ENCODE measurements around the gene SPATA18. TPM values are rescaled to one million over a fixed set of nuclear protein-coding genes. Genes with fewer than 3 reads are reported as not detected.

Gene SPATA18
- total RNA-seq, 2 donors from 2014 or later, result 1.4 to 3.3 TPM

DNA sequence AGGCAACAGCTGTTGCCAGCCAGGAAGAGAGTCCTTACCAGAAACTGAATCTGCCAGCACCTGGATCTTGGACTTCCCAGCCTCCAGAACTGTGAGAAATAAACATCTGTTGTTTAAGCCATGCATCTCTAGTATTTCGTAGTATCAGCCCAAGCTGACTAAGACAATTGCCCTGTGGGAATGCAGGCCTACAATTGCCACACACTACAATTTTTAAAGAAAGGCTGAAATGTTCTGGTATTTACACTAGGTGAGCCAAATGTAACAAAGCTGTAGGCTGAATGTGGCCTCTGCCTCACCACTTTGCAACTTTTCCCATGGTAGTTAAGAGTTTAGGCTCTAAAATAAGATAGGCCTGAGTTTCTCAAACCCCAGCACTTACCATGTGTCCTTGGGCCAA is 59.1 kb downstream of the SPATA18 start:
- no peak for DNase-seq
- Histone ChIP-seq H3K36me3 (ENCODE audit: control insufficient read depth, insufficient read depth, low read length) (no peaks in the 10 kb centered on the region), H3K9me3 (ENCODE audit: control insufficient read depth, low read length) (no peaks in the 10 kb centered on the region), H3K27ac (ENCODE audit: low read depth, low read length) (no peak overlapping the region), H3K9ac (ENCODE audit: extremely low read depth, low read length, poor library complexity, severe bottlenecking) (no peak overlapping the region), H3K4me1 (ENCODE audit: control insufficient read depth, insufficient read depth, low read length) (no peaks in the 10 kb centered on the region), H3K27me3 (ENCODE audit: control insufficient read depth, insufficient read depth, low read length, poor library complexity, severe bottlenecking) (no peaks in the 10 kb centered on the region), H3K4me3 (ENCODE audit: low read length) (no peak overlapping the region)
- 100% methylated on average over 1 of the region's 1 CpG for WGBS, 2 experiments (ENCODE audit: insufficient coverage in 1 of 2, insufficient read length in 1 of 2)
- no peaks in the 10 kb centered on the region for H3K4me1 Mint-ChIP-seq
- H3K9me3 Mint-ChIP-seq, result no peaks in the 10 kb centered on the region
- H3K36me3 Mint-ChIP-seq (ENCODE audit: low read depth), result no peaks in the 10 kb centered on the region
- no peak overlapping the region for H3K27ac Mint-ChIP-seq
- no peaks in the 10 kb centered on the region for H3K27me3 Mint-ChIP-seq (ENCODE audit: insufficient read depth)
- TF ChIP-seq, protein P1, sequence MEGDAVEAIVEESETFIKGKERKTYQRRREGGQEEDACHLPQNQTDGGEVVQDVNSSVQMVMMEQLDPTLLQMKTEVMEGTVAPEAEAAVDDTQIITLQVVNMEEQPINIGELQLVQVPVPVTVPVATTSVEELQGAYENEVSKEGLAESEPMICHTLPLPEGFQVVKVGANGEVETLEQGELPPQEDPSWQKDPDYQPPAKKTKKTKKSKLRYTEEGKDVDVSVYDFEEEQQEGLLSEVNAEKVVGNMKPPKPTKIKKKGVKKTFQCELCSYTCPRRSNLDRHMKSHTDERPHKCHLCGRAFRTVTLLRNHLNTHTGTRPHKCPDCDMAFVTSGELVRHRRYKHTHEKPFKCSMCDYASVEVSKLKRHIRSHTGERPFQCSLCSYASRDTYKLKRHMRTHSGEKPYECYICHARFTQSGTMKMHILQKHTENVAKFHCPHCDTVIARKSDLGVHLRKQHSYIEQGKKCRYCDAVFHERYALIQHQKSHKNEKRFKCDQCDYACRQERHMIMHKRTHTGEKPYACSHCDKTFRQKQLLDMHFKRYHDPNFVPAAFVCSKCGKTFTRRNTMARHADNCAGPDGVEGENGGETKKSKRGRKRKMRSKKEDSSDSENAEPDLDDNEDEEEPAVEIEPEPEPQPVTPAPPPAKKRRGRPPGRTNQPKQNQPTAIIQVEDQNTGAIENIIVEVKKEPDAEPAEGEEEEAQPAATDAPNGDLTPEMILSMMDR (conservative IDR thresholded peaks at IDR 0.05), result no peak
- no peak overlapping the region for H3K4me3 Mint-ChIP-seq

DNA sequence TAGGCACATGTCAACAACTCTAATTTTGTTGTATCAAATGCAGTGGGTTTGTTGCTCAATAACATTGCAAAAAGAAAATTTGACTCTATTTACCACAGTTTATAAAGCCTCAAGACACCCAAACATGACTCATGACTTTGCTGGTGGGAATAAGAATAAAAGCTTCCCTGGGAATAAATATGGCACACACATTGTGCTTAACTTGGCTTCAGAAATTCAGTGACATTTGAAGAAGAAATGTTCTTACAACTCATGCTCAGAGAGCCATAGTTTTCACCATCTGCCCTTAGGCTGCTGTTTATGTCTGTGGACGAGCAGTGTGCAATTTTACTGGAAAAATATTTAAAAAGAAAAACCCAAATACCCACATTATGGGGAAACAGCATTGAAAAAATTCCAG is 60.9 kb downstream of the SPATA18 start:
- no peaks in the 10 kb centered on the region for H3K36me3 ChIP-seq (ENCODE audit: control insufficient read depth, insufficient read depth, low read length)
- no peaks in the 10 kb centered on the region for H3K9me3 ChIP-seq (ENCODE audit: control insufficient read depth, low read length)
- H3K4me3 ChIP-seq (ENCODE audit: low read length), result no peak overlapping the region
- H3K27me3 ChIP-seq (ENCODE audit: control insufficient read depth, insufficient read depth, low read length, poor library complexity, severe bottlenecking), result no peaks in the 10 kb centered on the region
- WGBS, 2 experiments (ENCODE audit: insufficient coverage in 1 of 2, insufficient read length in 1 of 2), result 60 to 78% methylated on average over 1 of the region's 1 CpG
- H3K4me3 Mint-ChIP-seq, result no peak overlapping the region
- no peak overlapping the region for H3K27ac Mint-ChIP-seq
- no peaks in the 10 kb centered on the region for H3K27me3 Mint-ChIP-seq (ENCODE audit: insufficient read depth)
- DNase-seq, result no peak
- H3K27ac ChIP-seq (ENCODE audit: low read depth, low read length), result no peak overlapping the region
- TF ChIP-seq, protein P1 (conservative IDR thresholded peaks at IDR 0.05), result no peak
- H3K4me1 ChIP-seq (ENCODE audit: control insufficient read depth, insufficient read depth, low read length), result no peaks in the 10 kb centered on the region
- no peaks in the 10 kb centered on the region for H3K36me3 Mint-ChIP-seq (ENCODE audit: low read depth)
- no peaks in the 10 kb centered on the region for H3K4me1 Mint-ChIP-seq
- no peak overlapping the region for H3K9ac ChIP-seq (ENCODE audit: extremely low read depth, low read length, poor library complexity, severe bottlenecking)
- H3K9me3 Mint-ChIP-seq, result no peaks in the 10 kb centered on the region

DNA sequence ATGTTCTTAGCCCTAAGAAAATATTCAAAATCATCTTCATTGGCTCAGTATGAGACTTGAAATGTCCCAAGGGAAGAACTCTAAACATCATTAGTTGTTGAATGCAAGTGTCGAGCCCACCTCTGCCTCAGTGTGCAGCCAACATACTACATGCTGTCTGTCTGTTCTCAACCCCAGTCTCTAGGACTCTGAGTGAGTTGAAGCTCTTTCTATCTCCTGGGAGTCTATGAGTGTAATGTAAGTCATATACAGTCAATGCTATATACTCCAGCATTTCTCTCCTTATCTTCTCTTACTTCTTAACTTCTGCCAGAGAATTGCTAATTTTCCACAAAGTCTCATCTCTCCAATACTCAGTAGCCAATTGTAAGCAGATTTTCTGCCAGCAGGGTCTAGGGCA is 61.3 kb downstream of the SPATA18 start:
- Mint-ChIP-seq H3K27me3 (ENCODE audit: insufficient read depth) (no peaks in the 10 kb centered on the region), H3K4me3 (no peak overlapping the region), H3K36me3 (ENCODE audit: low read depth) (no peaks in the 10 kb centered on the region), H3K27ac (no peak overlapping the region), H3K4me1 (no peaks in the 10 kb centered on the region), H3K9me3 (no peaks in the 10 kb centered on the region)
- no peak for DNase-seq
- H3K9ac ChIP-seq (ENCODE audit: extremely low read depth, low read length, poor library complexity, severe bottlenecking), result no peak overlapping the region
- H3K27me3 ChIP-seq (ENCODE audit: control insufficient read depth, insufficient read depth, low read length, poor library complexity, severe bottlenecking), result no peaks in the 10 kb centered on the region
- H3K9me3 ChIP-seq (ENCODE audit: control insufficient read depth, low read length), result no peaks in the 10 kb centered on the region
- 50 to 95% methylated on average over 1 of the region's 1 CpG for whole genome bisulfite sequencing, 2 experiments (ENCODE audit: insufficient coverage in 1 of 2, insufficient read length in 1 of 2)
- no peaks in the 10 kb centered on the region for H3K4me1 ChIP-seq (ENCODE audit: control insufficient read depth, insufficient read depth, low read length)
- TF ChIP-seq, protein P1 (conservative IDR thresholded peaks at IDR 0.05), result no peak
- no peak overlapping the region for H3K4me3 ChIP-seq (ENCODE audit: low read length)
- H3K36me3 ChIP-seq (ENCODE audit: control insufficient read depth, insufficient read depth, low read length), result no peaks in the 10 kb centered on the region
- H3K27ac ChIP-seq (ENCODE audit: low read depth, low read length), result no peak overlapping the region
